ENCODE measurements around the gene CMTR1.

DNA sequence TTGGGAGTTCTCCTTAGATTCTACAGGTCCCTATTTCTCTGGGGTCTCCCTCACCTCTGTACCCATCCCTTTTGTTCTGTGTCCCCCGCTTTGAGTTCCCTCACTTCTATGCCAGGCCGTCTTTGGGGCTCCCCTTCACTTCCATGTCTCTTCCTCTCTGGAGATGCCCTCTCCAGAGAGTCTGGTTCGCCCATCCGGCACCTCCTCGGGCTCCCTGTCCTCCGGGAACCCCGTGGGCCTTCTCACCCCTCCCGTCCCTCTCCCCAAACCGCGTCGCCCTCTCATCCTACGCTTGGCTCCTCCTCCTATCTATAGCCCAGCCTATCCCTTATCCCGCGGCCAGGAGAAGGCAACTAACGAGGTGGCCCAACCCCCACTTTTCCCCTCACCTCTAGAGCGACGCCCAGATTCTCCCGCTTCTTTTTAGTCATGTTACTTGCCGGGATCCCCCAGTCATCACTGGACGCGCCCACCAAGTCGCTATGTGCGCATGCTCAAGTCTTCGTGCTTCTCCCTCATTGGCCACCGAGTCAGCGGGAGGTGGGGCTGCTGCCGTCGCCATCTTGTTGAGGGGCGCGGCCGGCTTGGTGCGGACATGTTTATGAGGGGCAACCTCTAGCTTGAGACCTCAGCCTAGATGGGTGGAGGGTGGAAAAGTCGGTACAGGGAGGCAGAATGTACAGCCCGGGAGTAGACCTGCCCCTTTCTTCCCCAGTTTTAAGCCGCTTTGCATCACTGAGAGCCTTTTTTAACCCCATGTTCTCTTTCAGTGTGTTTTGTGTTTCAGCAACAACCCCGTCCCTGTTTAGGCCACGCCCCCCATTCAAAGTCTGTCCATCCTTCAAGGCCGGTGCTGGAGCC, 66.6 kb downstream of the CMTR1 start, which contains the start of gene CCDC167:
- TF ChIP-seq, protein P1, sequence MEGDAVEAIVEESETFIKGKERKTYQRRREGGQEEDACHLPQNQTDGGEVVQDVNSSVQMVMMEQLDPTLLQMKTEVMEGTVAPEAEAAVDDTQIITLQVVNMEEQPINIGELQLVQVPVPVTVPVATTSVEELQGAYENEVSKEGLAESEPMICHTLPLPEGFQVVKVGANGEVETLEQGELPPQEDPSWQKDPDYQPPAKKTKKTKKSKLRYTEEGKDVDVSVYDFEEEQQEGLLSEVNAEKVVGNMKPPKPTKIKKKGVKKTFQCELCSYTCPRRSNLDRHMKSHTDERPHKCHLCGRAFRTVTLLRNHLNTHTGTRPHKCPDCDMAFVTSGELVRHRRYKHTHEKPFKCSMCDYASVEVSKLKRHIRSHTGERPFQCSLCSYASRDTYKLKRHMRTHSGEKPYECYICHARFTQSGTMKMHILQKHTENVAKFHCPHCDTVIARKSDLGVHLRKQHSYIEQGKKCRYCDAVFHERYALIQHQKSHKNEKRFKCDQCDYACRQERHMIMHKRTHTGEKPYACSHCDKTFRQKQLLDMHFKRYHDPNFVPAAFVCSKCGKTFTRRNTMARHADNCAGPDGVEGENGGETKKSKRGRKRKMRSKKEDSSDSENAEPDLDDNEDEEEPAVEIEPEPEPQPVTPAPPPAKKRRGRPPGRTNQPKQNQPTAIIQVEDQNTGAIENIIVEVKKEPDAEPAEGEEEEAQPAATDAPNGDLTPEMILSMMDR (IDR thresholded peaks at IDR 0.05; ENCODE audit: poor library complexity, severe bottlenecking), result no peak
- peak; percentile 41 for TF ChIP-seq EP300 (conservative IDR thresholded peaks at IDR 0.05; ENCODE audit: poor library complexity, severe bottlenecking)
- TF ChIP-seq POLR2AphosphoS5 (IDR thresholded peaks at IDR 0.05), result peak; percentile 65
- no peak for TF ChIP-seq EZH2 (IDR thresholded peaks at IDR 0.05; ENCODE audit: borderline replicate concordance, insufficient read depth, low read length, poor library complexity, severe bottlenecking)

Data from neural cell (in vitro differentiated cells).